Liver (tissue), 9 donors: ENCODE results near the gene MSN. TPM values are rescaled to one million over a fixed set of nuclear protein-coding genes. Genes with fewer than 3 reads are reported as not detected.

Experiments
- DNase-seq: peaks from one replicate; pipeline ENCODE4 v3.0.0-alpha.2; 2017; ENCODE audit warnings: low spot score
- H3K27ac ChIP-seq, 2 donors: one replicate each; pipeline ENCODE4 v1.7.0; 2013; ENCODE audit warnings: inconsistent platforms in 2 of 2, low read length in 2 of 2, control low read depth in 1 of 2, low read depth in 1 of 2, mild to moderate bottlenecking in 1 of 2
- H3K27me3 ChIP-seq, 4 donors: one replicate each; pipeline versions ENCODE4 v1.6.1 to v1.7.0; 2013; ENCODE audit warnings: low read length in 3 of 4, inconsistent platforms in 1 of 4, mild to moderate bottlenecking in 1 of 4, moderate library complexity in 1 of 4; ENCODE audit not compliant: control insufficient read depth in 4 of 4, insufficient read depth in 4 of 4
- H3K36me3 ChIP-seq, 4 donors: one replicate each; pipeline versions ENCODE4 v1.6.1 to v1.7.0; 2013; ENCODE audit warnings: low read length in 3 of 4, mild to moderate bottlenecking in 3 of 4, low read depth in 1 of 4, moderate library complexity in 1 of 4; ENCODE audit not compliant: control insufficient read depth in 4 of 4, insufficient read depth in 3 of 4
- H3K4me1 ChIP-seq, 4 donors: one replicate each; pipeline versions ENCODE4 v1.6.1 to v1.7.0; 2013; ENCODE audit warnings: low read length in 3 of 4, mild to moderate bottlenecking in 3 of 4, moderate library complexity in 1 of 4; ENCODE audit not compliant: control insufficient read depth in 4 of 4, insufficient read depth in 4 of 4
- H3K4me3 ChIP-seq, 3 donors: one replicate each; pipeline versions ENCODE4 v1.6.1 to v1.7.0; 2013; ENCODE audit warnings: low read length in 3 of 3, control low read depth in 1 of 3, low read depth in 1 of 3, mild to moderate bottlenecking in 1 of 3
- H3K9ac ChIP-seq, 2 donors: one replicate each; pipeline ENCODE4 v1.7.0; 2013; ENCODE audit warnings: low read length in 2 of 2, mild to moderate bottlenecking in 2 of 2, moderate library complexity in 2 of 2, control low read depth in 1 of 2, low read depth in 1 of 2
- H3K9me3 ChIP-seq, 4 donors: one replicate each; pipeline versions ENCODE4 v1.6.1 to v1.7.0; 2013; ENCODE audit warnings: low read length in 3 of 4; ENCODE audit not compliant: control insufficient read depth in 4 of 4
- ATF3 ChIP-seq: IDR thresholded peaks from 2 replicates; pipeline ENCODE4 v1.6.1; 2016; ENCODE audit warnings: antibody characterized with exemption
- CTCF ChIP-seq: fragments of 150-350 bp; IDR thresholded peaks from 2 replicates; pipeline ENCODE4 v1.5.1; 2017; ENCODE audit warnings: improper control_type of control experiment, low read depth, low read length; ENCODE audit not compliant: missing input control
- FOXA1 ChIP-seq: IDR thresholded peaks from 2 replicates; pipeline ENCODE4 v1.6.1; 2016; ENCODE audit warnings: antibody characterized with exemption
- GABPA ChIP-seq, 2 donors: IDR thresholded peaks in 1 of 2; conservative IDR thresholded peaks in 1 of 2; 2 replicates each; pipeline ENCODE4 v1.6.1; 2016; ENCODE audit warnings: antibody characterized with exemption in 2 of 2, mild to moderate bottlenecking in 1 of 2, moderate library complexity in 1 of 2
- HNF4A ChIP-seq, 2 donors: conservative IDR thresholded peaks; 2 replicates each; pipeline ENCODE4 v1.6.1; 2016; ENCODE audit warnings: antibody characterized with exemption in 2 of 2, mild to moderate bottlenecking in 2 of 2
- HNF4G ChIP-seq: IDR thresholded peaks from 2 replicates; pipeline ENCODE4 v1.6.1; 2016; ENCODE audit warnings: antibody characterized with exemption
- JUND ChIP-seq, 2 donors: IDR thresholded peaks; 2 replicates each; pipeline ENCODE4 v1.6.1; 2016; ENCODE audit warnings: antibody characterized with exemption in 2 of 2
- MAX ChIP-seq: IDR thresholded peaks from 2 replicates; pipeline ENCODE4 v1.6.1; 2016; ENCODE audit warnings: antibody characterized with exemption
- REST ChIP-seq: IDR thresholded peaks from 2 replicates; pipeline ENCODE4 v1.6.1; 2016; ENCODE audit warnings: antibody characterized with exemption, mild to moderate bottlenecking
- RXRA ChIP-seq, 2 donors: IDR thresholded peaks; 2 replicates each; pipeline ENCODE4 v1.6.1; 2017 to 2018; ENCODE audit warnings: antibody characterized with exemption in 2 of 2, mild to moderate bottlenecking in 1 of 2
- SP1 ChIP-seq: IDR thresholded peaks from 2 replicates; pipeline ENCODE4 v1.6.1; 2018; ENCODE audit warnings: antibody characterized with exemption, mild to moderate bottlenecking
- TAF1 ChIP-seq: conservative IDR thresholded peaks from 2 replicates; pipeline ENCODE4 v1.6.1; 2016; ENCODE audit warnings: antibody characterized with exemption, mild to moderate bottlenecking
- WGBS: extraction: QIAGEN DNeasy Blood & Tissue Kit; methylation state at CpG from one replicate; pipeline ENCODE4 v1.1.7; 2013; 5-methylcytosine and 5-hydroxymethylcytosine counted together
- polyA plus RNA-seq, 2 donors: library from polyadenylated mRNA; stranded (reverse) in 1 of 2; unstranded in 1 of 2; fragments of 200-250 nt in 1 of 2; fragments of >200 nt in 1 of 2; fragmentation: Nextera tagmentation in 1 of 2; extraction: Ambion mirVana in 1 of 2; gene quantifications; one replicate each; pipeline versions ENCODE4 v1.2.1 to v1.2.3, GENCODE V29; 2013 to 2015
- total RNA-seq, 2 donors: library from RNA; depleted of rRNA; stranded (reverse); fragments of >200 nt; gene quantifications; one replicate each; pipeline ENCODE4 v1.2.3, GENCODE V29; 2014
- donor health status: healthy.
- donor health status: healthy.
- donor health status: healthy.
- donor health status: healthy.
- donor health status: healthy.

The MSN gene
- total and polyA plus RNA-seq, 4 donors: 24.3 to 70.0 (median 40.6) TPM

GRCh38 chrX:65630771-65631170 is 36.7 kb upstream of the MSN start (continued):
- TF ChIP-seq REST: no peak

- Histone ChIP-seq H3K9ac (no peak overlapping the region), H3K36me3 (no peaks in the 10 kb centered on the region), H3K27ac (no peak overlapping the region), H3K27me3 (no peaks in the 10 kb centered on the region), H3K4me1 (no peaks in the 10 kb centered on the region), H3K4me3 (no peak overlapping the region), H3K9me3 (no peaks in the 10 kb centered on the region)
- WGBS: 55% methylated on average over 1 of the region's 1 CpG
- TF ChIP-seq RXRA (IDR thresholded peaks at IDR 0.05) (no peak), FOXA1 (no peak), TAF1 (no peak), HNF4G (no peak), HNF4A (conservative IDR thresholded peaks at IDR 0.05) (no peak), CTCF (no peak), JUND (IDR thresholded peaks at IDR 0.05) (no peak), MAX (no peak), SP1 (no peak), REST (no peak), GABPA (IDR thresholded peaks at IDR 0.05 in 1 of 2, conservative IDR thresholded peaks at IDR 0.05 in 1 of 2) (no peak), ATF3 (no peak)
- DNase-seq: no peak
Observed at GRCh38 chrX:65633826-65634225, 33.6 kb upstream of the MSN start.
